DOHH2 (cell line): ENCODE results near the gene SLC6A9.

Experiments
- CTCF ChIP-seq: fragments of 200-600 bp; sonication (generic); IDR thresholded peaks from one replicate; pipeline ENCODE4 v1.5.1; 2014; ENCODE audit warnings: antibody characterized with exemption, mild to moderate bottlenecking, low read depth, low read length; ENCODE audit not compliant: poor library complexity, severe bottlenecking
- EZH2phosphoT487 ChIP-seq: fragments of 200-600 bp; sonication (generic); IDR thresholded peaks from 2 replicates; pipeline ENCODE4 v1.6.1; 2017; ENCODE audit warnings: borderline replicate concordance, mild to moderate bottlenecking, antibody characterized with exemption, low read length, moderate library complexity, mixed read lengths

GRCh38 chr1:44036409-44037139 lies 5.3 kb upstream of the SLC6A9 start:
- TF ChIP-seq CTCF (peak; percentile 86), EZH2phosphoT487 (no peak)
